Middle frontal gyrus (tissue), 1 donor: ENCODE data around the gene ZNG1F.
"Not testable (repeated sequence)": the region's sequence is repeated elsewhere in the genome, so short reads cannot be mapped to it uniquely, and the experiment has no call there.

Source experiments
- DNase-seq: peaks from one replicate; pipeline ENCODE4 v3.0.0-alpha.2; 2015; ENCODE audit warnings: low spot score; ENCODE audit errors: extremely low spot score

ZNG1F gene

DNA sequence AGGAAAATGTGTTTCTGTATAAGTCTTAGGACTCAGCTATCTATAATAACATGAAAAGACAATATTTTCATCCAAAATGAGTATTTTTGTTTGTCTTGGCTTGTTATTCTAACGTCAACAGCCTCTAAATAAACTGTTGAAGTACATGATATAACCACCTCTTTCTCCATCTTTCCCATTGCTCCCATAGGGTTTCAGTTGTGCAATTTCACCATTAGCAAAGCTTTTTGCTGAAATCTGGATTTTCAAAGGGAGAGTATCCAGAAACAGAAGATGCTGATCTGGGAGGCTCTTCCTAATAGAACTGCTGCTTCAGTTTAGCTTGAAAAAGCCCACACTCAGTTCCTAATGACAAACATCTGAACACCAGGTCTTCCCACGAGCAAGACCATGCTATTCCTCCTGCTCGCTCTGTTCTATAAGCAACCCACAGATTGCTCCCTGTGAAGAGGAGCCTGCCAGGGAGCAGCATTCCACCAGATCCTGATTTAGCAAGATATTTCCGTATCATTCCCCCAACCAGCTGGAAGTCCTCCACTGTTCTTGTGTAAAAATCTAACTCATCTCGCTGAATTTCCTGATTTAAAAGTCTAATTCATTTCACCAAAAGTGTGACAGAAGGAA is 101.8 kb downstream of the ZNG1F start:
- DNase-seq = peak; percentile 56

DNA sequence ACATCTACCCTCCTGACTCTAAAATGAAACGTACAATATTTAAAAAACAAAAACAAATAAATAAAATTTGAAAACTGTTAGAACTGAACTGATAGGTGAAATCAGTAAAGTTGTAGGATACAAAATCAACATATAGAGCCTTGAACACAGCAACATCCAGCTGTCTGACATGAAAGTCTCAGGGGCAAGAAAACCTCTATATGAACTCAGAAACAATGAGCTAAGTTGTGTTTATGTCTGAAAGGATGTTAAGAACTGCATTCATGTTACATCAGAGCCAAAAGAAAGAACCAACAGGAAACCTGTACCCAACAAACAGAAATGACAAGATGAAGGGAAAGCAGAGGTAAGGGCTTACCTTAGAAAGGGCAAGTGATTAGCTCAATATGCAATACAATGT is 102.4 kb downstream of the ZNG1F start:
- DNase-seq = not testable (repeated sequence)

DNA sequence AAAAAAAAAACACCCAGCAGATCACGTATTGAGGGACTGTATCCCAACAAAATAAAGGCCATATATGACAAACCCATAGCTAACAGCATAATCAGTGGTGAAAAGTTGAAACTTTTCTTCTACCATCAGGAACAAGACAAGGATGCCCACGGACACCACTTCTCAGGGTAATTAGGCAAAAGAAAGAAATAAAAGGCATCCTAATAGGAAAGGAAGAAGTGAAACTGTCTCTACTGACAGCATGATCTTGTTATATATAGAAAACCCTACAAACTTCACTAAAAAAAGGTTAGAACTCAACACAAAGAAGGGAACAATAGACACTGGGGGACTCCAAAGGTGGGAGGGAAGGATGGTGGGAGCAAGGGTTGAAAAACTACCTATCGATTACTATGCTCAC is 102.9 kb downstream of the ZNG1F start:
- DNase-seq = not testable (repeated sequence)

DNA sequence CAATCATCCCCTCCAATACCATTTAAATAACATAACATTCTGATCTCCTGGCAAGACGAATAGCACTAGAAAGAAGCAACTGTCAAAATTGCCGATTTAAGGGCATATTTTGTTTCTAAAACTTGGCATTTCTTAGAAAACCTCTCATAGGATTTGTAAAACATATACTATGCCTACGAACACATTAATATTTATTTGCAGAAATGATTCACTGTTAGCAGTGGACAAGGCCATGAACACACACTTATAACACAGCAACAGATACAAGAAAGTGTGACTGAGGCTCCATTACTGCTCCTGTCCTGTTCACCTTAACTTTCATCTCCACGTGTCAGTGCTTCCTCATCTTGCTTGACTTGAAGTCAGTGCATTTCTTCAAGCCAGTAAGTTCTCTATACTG is 106.8 kb downstream of the ZNG1F start:
- not testable (repeated sequence) for DNase-seq
